Activated CD4-positive, alpha-beta T cell treated with anti-CD3 and anti-CD28 coated beads, Interleukin-2, amount 50 U/mL, for 48 hours (primary cell): ENCODE results near the gene OR5F1.

Experiments
- DNase-seq, 2 experiments: peaks; one replicate each; pipeline ENCODE4 v3.0.0-alpha.2; 2020

Gene OR5F1

GRCh38 chr11:55994525-55994924 lies at the start of gene OR5F1:
TSS of gene OR5F1 (minus strand) at chr11:55994625. CDS start at chr11:55994625, 0 bp downstream.
- DNase-seq: no peak

- DNase-seq: no peak
Observed at GRCh38 chr11:56027354-56027753, 32.9 kb upstream of the OR5F1 start, which contains the start of gene OR5AS1. TSS of gene OR5AS1 (plus strand) at chr11:56027654. CDS start at chr11:56030419, 2,765 bp downstream.

GRCh38 chr11:56013805-56014204 lies 19.4 kb upstream of the OR5F1 start:
- no peak for DNase-seq

- DNase-seq: no peak
Observed at GRCh38 chr11:56010716-56011115, 16.3 kb upstream of the OR5F1 start.

- no peak for DNase-seq
Observed at GRCh38 chr11:55970935-55971334, 23.5 kb downstream of the OR5F1 start.

DNA sequence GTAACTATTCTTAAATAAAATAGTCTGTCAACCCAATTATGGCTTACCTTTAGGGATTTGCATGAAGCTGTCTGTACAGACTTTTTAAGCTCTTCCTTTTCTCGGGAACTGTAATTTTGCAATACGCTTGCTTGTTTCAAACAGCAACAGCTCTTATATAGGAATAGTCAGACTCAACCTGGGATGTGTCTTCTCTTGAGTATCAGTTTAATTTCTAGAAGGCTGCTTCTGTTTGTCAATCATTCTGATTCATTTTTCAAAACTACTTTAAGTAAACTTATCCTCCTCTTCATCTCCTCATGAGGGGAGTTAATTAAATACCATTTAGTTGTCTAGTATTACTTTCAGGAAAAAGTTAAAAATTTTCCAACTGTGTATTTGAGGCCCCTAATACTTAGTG lies 24.6 kb downstream of the OR5F1 start, which contains the start of gene OR10AG1:
Gene OR10AG1, minus strand, starts transcription at position 101 of the 400 bp plus-strand sequence. Its CDS starts 38 bp downstream, at position 63.
- DNase-seq: no peak

- DNase-seq: no peak
Observed at GRCh38 chr11:55967914-55968313, 26.5 kb downstream of the OR5F1 start.

DNA sequence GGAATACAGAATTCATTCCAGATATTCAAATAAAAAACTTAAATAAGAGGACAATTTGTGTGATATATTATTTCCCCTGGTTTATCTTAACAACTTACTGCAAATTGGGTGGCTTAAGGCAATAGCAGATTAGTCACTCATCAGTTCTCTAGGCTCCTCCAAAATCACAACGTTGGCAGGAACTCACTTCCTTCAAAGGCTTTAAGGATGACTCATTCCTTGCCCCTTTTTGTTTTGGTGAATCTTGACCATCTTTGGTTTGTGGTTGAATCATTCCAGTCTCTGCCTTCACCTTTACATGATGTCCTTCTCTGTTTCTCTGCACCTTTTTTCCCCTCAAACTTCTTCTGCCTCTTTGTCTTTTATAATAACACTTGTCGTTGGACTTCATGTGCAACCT lies 28.0 kb downstream of the OR5F1 start:
- DNase-seq: no peak

DNA sequence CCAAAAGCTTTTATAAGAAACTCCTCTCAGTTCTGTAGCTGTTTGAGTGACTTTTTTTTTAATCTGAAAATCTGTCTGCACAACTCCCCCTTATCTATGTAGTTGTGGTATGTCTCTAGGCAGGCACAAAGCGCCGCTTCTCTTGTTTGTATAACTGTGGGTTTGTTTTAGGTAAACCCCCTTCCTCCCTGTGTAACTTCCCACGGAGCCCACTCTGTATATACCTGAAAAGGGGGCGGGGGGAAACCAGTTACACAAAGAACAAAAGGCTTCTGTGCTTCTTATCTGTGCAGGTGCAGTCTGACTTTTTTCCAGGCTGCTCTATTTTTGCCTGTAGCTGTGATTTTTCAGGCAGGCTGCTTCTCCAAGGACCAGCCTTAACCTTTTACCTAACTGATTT lies 37.9 kb downstream of the OR5F1 start:
- no peak for DNase-seq

DNA sequence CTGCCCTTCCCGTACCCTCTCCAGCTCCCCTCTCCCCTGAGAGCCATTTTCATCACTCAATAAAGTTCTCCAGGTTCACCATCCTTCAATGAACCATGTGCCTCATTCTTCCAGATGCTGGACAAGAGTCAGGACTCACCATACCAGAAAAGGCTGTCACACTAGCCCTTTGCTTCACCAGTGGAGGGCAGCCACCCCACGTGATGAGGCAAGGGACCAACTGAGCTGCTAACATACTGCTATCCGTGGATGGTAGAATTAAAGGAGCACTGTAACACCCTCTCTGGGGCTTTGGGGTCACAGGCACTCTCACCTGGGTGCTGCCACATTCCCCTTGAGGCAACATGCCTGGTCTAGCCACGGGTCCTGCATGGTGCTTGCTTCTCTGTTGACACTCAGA lies 45.1 kb downstream of the OR5F1 start:
- DNase-seq: no peak
